ENCODE measurements around the gene HDAC3. TPM values are rescaled to one million over a fixed set of nuclear protein-coding genes. Genes with fewer than 3 reads are reported as not detected.

Gene HDAC3
- total and polyA plus RNA-seq, 8 donors = 17.8 to 68.9 (median 26.7) TPM

GRCh38 chr5:141623611-141624010, 13.0 kb downstream of the HDAC3 start:
- H3K9me3 ChIP-seq = no peaks in the 10 kb centered on the region
- no peak for DNase-seq
- no peak for FAIRE-seq
- no peak overlapping the region for H3K4me3 ChIP-seq
- H3K36me3 ChIP-seq = peaks cover 0 to 50% (median 7%) of the 10 kb centered on the region in 3 donors
- peaks cover 0 to 3% (median 3%) of the 10 kb centered on the region in 3 donors for H3K4me1 ChIP-seq
- 80 to 85% methylated on average over 5 of the region's 5 CpGs for WGBS, 2 donors
- no peak for ATAC-seq
- H3K27me3 ChIP-seq = no peaks in the 10 kb centered on the region
- no peak for TF ChIP-seq CTCF (IDR thresholded peaks at IDR 0.05)
- intact Hi-C loops (cut with DNase I) = loop anchor here in 1 of 3 donors (5.0 kb wide), 1 partner anchor 36 kb away; no protein-coding TSS in a partner anchor
- H3K27ac ChIP-seq = no peak overlapping the region

GRCh38 chr5:141623186-141623585, 13.5 kb downstream of the HDAC3 start:
- no peak for FAIRE-seq
- H3K36me3 ChIP-seq = peaks cover 0 to 48% (median 7%) of the 10 kb centered on the region in 3 donors
- ATAC-seq = no peak
- no peak overlapping the region for H3K4me3 ChIP-seq
- peaks cover 0 to 3% (median 3%) of the 10 kb centered on the region in 3 donors for H3K4me1 ChIP-seq
- H3K9me3 ChIP-seq = no peaks in the 10 kb centered on the region
- H3K27me3 ChIP-seq = no peaks in the 10 kb centered on the region
- DNase-seq = no peak
- intact Hi-C loops (cut with DNase I) = loop anchor here in 1 of 3 donors (5.0 kb wide), 1 partner anchor 36 kb away; no protein-coding TSS in a partner anchor
- H3K27ac ChIP-seq = no peak overlapping the region
- TF ChIP-seq CTCF (IDR thresholded peaks at IDR 0.05) = no peak

GRCh38 chr5:141618804-141619554, 17.7 kb downstream of the HDAC3 start, which contains the start of gene DIAPH1:
TSS of gene DIAPH1 (minus strand) at chr5:141619000. CDS start at chr5:141618914, 86 bp downstream.
- 1% methylated on average over 42 to 70 of the region's 70 CpGs for WGBS, 2 donors
- Histone ChIP-seq H3K27me3 (no peaks in the 10 kb centered on the region), H3K36me3 (peaks cover 0 to 28% (median 7%) of the 10 kb centered on the region in 3 donors), H3K9me3 (no peaks in the 10 kb centered on the region), H3K27ac (peak within 1 kb of the TSS; percentile 93 to 99 (median 98)), H3K4me1 (peaks cover 10 to 27% (median 12%) of the 10 kb centered on the region in 3 donors), H3K4me3 (peak within 1 kb of the TSS; percentile 62 to 99 (median 86))
- intact Hi-C loops (cut with DNase I) = no loop called here
- DNase-seq (peak; percentile 98 to 99 (median 98)), FAIRE-seq (no peak), ATAC-seq (peak; percentile 91 to 96 (median 94))
- TF ChIP-seq CTCF (IDR thresholded peaks at IDR 0.05) = peak; percentile 94 to 99 (median 98)

- WGBS, 2 donors = 1% methylated on average over 22 to 36 of the region's 36 CpGs
- Histone ChIP-seq H3K9me3 (no peaks in the 10 kb centered on the region), H3K4me3 (peak overlapping the region; percentile 62 to 99 (median 86)), H3K4me1 (peaks cover 13 to 35% (median 14%) of the 10 kb centered on the region in 3 donors), H3K36me3 (peaks cover 0 to 20% (median 7%) of the 10 kb centered on the region in 3 donors), H3K27me3 (no peaks in the 10 kb centered on the region), H3K27ac (peak overlapping the region; percentile 93 to 99 (median 98))
- ATAC-seq = peak; percentile 68 to 79 (median 74)
- TF ChIP-seq CTCF (IDR thresholded peaks at IDR 0.05) = no peak
- intact Hi-C loops (cut with DNase I) = no loop called here
- DNase-seq = peak; percentile 81 to 96 (median 92)
- no peak for FAIRE-seq
Observed at GRCh38 chr5:141618030-141618803, 18.4 kb downstream of the HDAC3 start.
